ENCODE data around the gene HSP90AB1.

The HSP90AB1 gene

GRCh38 chr6:44217332-44218143, 29.4 kb upstream of the HSP90AB1 start:
- no peaks in the 10 kb centered on the region for H3K9me3 ChIP-seq (ENCODE audit: low read length)
- no peak overlapping the region for H3K4me3 ChIP-seq (ENCODE audit: low read length)
- no peaks in the 10 kb centered on the region for H3K27me3 ChIP-seq (ENCODE audit: insufficient read depth, low read length)

GRCh38 chr6:44219053-44219814, 27.7 kb upstream of the HSP90AB1 start:
- Histone ChIP-seq H2AFZ (ENCODE audit: low read depth, low read length) (peak overlapping the region; percentile 75), H3K27me3 (ENCODE audit: insufficient read depth, low read length) (no peaks in the 10 kb centered on the region), H3K9me3 (ENCODE audit: low read length) (no peaks in the 10 kb centered on the region), H3K36me3 (ENCODE audit: insufficient read depth, low read length) (no peaks in the 10 kb centered on the region), H3K4me3 (ENCODE audit: low read length) (peak overlapping the region; percentile 54), H3K4me1 (ENCODE audit: insufficient read depth, low read length) (peaks cover 40% of the 10 kb centered on the region)

More at GRCh38 chr6:44217332-44218143, 29.4 kb upstream of the HSP90AB1 start:
- peaks cover 29% of the 10 kb centered on the region for H3K4me1 ChIP-seq (ENCODE audit: insufficient read depth, low read length)
- H3K36me3 ChIP-seq (ENCODE audit: insufficient read depth, low read length): no peaks in the 10 kb centered on the region
- H2AFZ ChIP-seq (ENCODE audit: low read depth, low read length): no peak overlapping the region

GRCh38 chr6:44219815-44220784, 26.8 kb upstream of the HSP90AB1 start:
- peak overlapping the region; percentile 54 for H3K4me3 ChIP-seq (ENCODE audit: low read length)

GRCh38 chr6:44220913-44221290, 26.0 kb upstream of the HSP90AB1 start:
- Histone ChIP-seq H3K4me1 (ENCODE audit: insufficient read depth, low read length) (peaks cover 51% of the 10 kb centered on the region), H3K36me3 (ENCODE audit: insufficient read depth, low read length) (no peaks in the 10 kb centered on the region), H3K4me3 (ENCODE audit: low read length) (no peak overlapping the region), H2AFZ (ENCODE audit: low read depth, low read length) (no peak overlapping the region), H3K27me3 (ENCODE audit: insufficient read depth, low read length) (no peaks in the 10 kb centered on the region), H3K9me3 (ENCODE audit: low read length) (no peaks in the 10 kb centered on the region)

More at GRCh38 chr6:44219815-44220784, 26.8 kb upstream of the HSP90AB1 start:
- Histone ChIP-seq H3K27me3 (ENCODE audit: insufficient read depth, low read length) (no peaks in the 10 kb centered on the region), H2AFZ (ENCODE audit: low read depth, low read length) (no peak overlapping the region), H3K4me1 (ENCODE audit: insufficient read depth, low read length) (peaks cover 48% of the 10 kb centered on the region), H3K36me3 (ENCODE audit: insufficient read depth, low read length) (no peaks in the 10 kb centered on the region), H3K9me3 (ENCODE audit: low read length) (no peaks in the 10 kb centered on the region)

- no peaks in the 10 kb centered on the region for H3K36me3 ChIP-seq (ENCODE audit: insufficient read depth, low read length)
- H3K4me1 ChIP-seq (ENCODE audit: insufficient read depth, low read length): peaks cover 56% of the 10 kb centered on the region
- no peaks in the 10 kb centered on the region for H3K9me3 ChIP-seq (ENCODE audit: low read length)
- no peak overlapping the region for H2AFZ ChIP-seq (ENCODE audit: low read depth, low read length)
- no peaks in the 10 kb centered on the region for H3K27me3 ChIP-seq (ENCODE audit: insufficient read depth, low read length)
- H3K4me3 ChIP-seq (ENCODE audit: low read length): no peak overlapping the region
Observed at GRCh38 chr6:44221291-44221960, 25.5 kb upstream of the HSP90AB1 start.

GRCh38 chr6:44221961-44222335, 25.0 kb upstream of the HSP90AB1 start:
- H2AFZ ChIP-seq (ENCODE audit: low read depth, low read length): no peak overlapping the region
- H3K9me3 ChIP-seq (ENCODE audit: low read length): no peaks in the 10 kb centered on the region
- no peaks in the 10 kb centered on the region for H3K27me3 ChIP-seq (ENCODE audit: insufficient read depth, low read length)
- H3K4me3 ChIP-seq (ENCODE audit: low read length): no peak overlapping the region
- H3K4me1 ChIP-seq (ENCODE audit: insufficient read depth, low read length): peaks cover 57% of the 10 kb centered on the region
- no peaks in the 10 kb centered on the region for H3K36me3 ChIP-seq (ENCODE audit: insufficient read depth, low read length)

- H3K9me3 ChIP-seq (ENCODE audit: low read length): no peaks in the 10 kb centered on the region
- no peaks in the 10 kb centered on the region for H3K27me3 ChIP-seq (ENCODE audit: insufficient read depth, low read length)
- peaks cover 59% of the 10 kb centered on the region for H3K4me1 ChIP-seq (ENCODE audit: insufficient read depth, low read length)
- H3K36me3 ChIP-seq (ENCODE audit: insufficient read depth, low read length): no peaks in the 10 kb centered on the region
- H2AFZ ChIP-seq (ENCODE audit: low read depth, low read length): peak overlapping the region; percentile 19
- H3K4me3 ChIP-seq (ENCODE audit: low read length): peak overlapping the region; percentile 45
Observed at GRCh38 chr6:44222486-44223318, 24.2 kb upstream of the HSP90AB1 start.

GRCh38 chr6:44223319-44224028, 23.4 kb upstream of the HSP90AB1 start, which contains the start of gene SLC29A1:
TSS of gene SLC29A1 (plus strand) at chr6:44223595. CDS start at chr6:44227314, 3,719 bp downstream.
- H3K9me3 ChIP-seq (ENCODE audit: low read length): no peaks in the 10 kb centered on the region
- peak within 1 kb of the TSS; percentile 19 for H2AFZ ChIP-seq (ENCODE audit: low read depth, low read length)
- no peaks in the 10 kb centered on the region for H3K36me3 ChIP-seq (ENCODE audit: insufficient read depth, low read length)
- peaks cover 56% of the 10 kb centered on the region for H3K4me1 ChIP-seq (ENCODE audit: insufficient read depth, low read length)
- peak within 1 kb of the TSS; percentile 45 for H3K4me3 ChIP-seq (ENCODE audit: low read length)
- no peaks in the 10 kb centered on the region for H3K27me3 ChIP-seq (ENCODE audit: insufficient read depth, low read length)

- Histone ChIP-seq H3K27me3 (ENCODE audit: insufficient read depth, low read length) (no peaks in the 10 kb centered on the region), H2AFZ (ENCODE audit: low read depth, low read length) (peak overlapping the region; percentile 12), H3K4me1 (ENCODE audit: insufficient read depth, low read length) (peaks cover 48% of the 10 kb centered on the region), H3K4me3 (ENCODE audit: low read length) (peak overlapping the region; percentile 45), H3K9me3 (ENCODE audit: low read length) (no peaks in the 10 kb centered on the region), H3K36me3 (ENCODE audit: insufficient read depth, low read length) (peaks cover 6% of the 10 kb centered on the region)
Observed at GRCh38 chr6:44224029-44224964, 22.6 kb upstream of the HSP90AB1 start.

GRCh38 chr6:44224965-44225305, 22.0 kb upstream of the HSP90AB1 start:
- Histone ChIP-seq H3K36me3 (ENCODE audit: insufficient read depth, low read length) (peaks cover 12% of the 10 kb centered on the region), H3K9me3 (ENCODE audit: low read length) (no peaks in the 10 kb centered on the region), H3K27me3 (ENCODE audit: insufficient read depth, low read length) (no peaks in the 10 kb centered on the region), H3K4me1 (ENCODE audit: insufficient read depth, low read length) (peaks cover 46% of the 10 kb centered on the region), H2AFZ (ENCODE audit: low read depth, low read length) (no peak overlapping the region), H3K4me3 (ENCODE audit: low read length) (peak overlapping the region; percentile 45)

Data from neuron (in vitro differentiated cells).